Astrocyte (in vitro differentiated cells and primary cell): ENCODE results near the gene PITPNB. TPM values are rescaled to one million over a fixed set of nuclear protein-coding genes. Genes with fewer than 3 reads are reported as not detected.

ENCODE experiments used
- DNase-seq: peaks from one replicate; pipeline ENCODE4 v3.0.0-alpha.2; 2010; ENCODE audit warnings: low read depth
- FAIRE-seq: peaks from 2 replicates; lab custom pipeline; 2011; peaks lifted over from hg19 to GRCh38; lab: Jason Lieb, UNC
- H2AFZ ChIP-seq: 2 replicates; pipeline ENCODE4 v1.6.0; 2012; ENCODE audit warnings: low read depth, low read length, inconsistent platforms
- H3K27ac ChIP-seq: 2 replicates; pipeline ENCODE4 v1.5.1; 2011; ENCODE audit warnings: low read depth, low read length, inconsistent platforms
- H3K27me3 ChIP-seq: 2 replicates; pipeline ENCODE4 v1.6.0; 2011; ENCODE audit warnings: low read length, inconsistent platforms; ENCODE audit not compliant: insufficient read depth
- H3K36me3 ChIP-seq: 2 replicates; pipeline ENCODE4 v1.5.1; 2011; ENCODE audit warnings: low read length, inconsistent platforms; ENCODE audit not compliant: insufficient read depth
- H3K4me1 ChIP-seq: 2 replicates; pipeline ENCODE4 v1.5.1; 2011; ENCODE audit warnings: low read length, inconsistent platforms; ENCODE audit not compliant: insufficient read depth
- H3K4me2 ChIP-seq: 2 replicates; pipeline ENCODE4 v1.6.0; 2012; ENCODE audit warnings: low read length, inconsistent platforms
- H3K4me3 ChIP-seq: 2 replicates; pipeline ENCODE4 v1.5.1; 2011; ENCODE audit warnings: low read depth, mild to moderate bottlenecking, low read length, inconsistent platforms; ENCODE audit not compliant: insufficient read depth
- H3K79me2 ChIP-seq: 2 replicates; pipeline ENCODE4 v1.6.0; 2012; ENCODE audit warnings: mild to moderate bottlenecking, low read length, inconsistent platforms; ENCODE audit not compliant: insufficient read depth
- H3K9ac ChIP-seq: 2 replicates; pipeline ENCODE4 v1.6.0; 2012; ENCODE audit warnings: mild to moderate bottlenecking, low read length, inconsistent platforms
- H3K9me3 ChIP-seq: 2 replicates; pipeline ENCODE4 v1.5.1; 2012; ENCODE audit warnings: low read depth, mild to moderate bottlenecking, low read length, inconsistent platforms; ENCODE audit not compliant: insufficient read depth
- H4K20me1 ChIP-seq: 2 replicates; pipeline ENCODE4 v1.6.0; 2012; ENCODE audit warnings: low read length, inconsistent platforms; ENCODE audit not compliant: insufficient read depth
- H3K27ac Mint-ChIP-seq: one replicate; pipeline ENCODE4 v1.8.0; 2021; ENCODE audit warnings: mild to moderate bottlenecking, mixed read lengths; ENCODE audit not compliant: unreplicated experiment
- H3K27me3 Mint-ChIP-seq: one replicate; pipeline ENCODE4 v1.8.0; 2021; ENCODE audit warnings: low read depth, mixed read lengths; ENCODE audit not compliant: unreplicated experiment
- H3K36me3 Mint-ChIP-seq: one replicate; pipeline ENCODE4 v1.8.0; 2021; ENCODE audit warnings: low read depth, mixed read lengths; ENCODE audit not compliant: unreplicated experiment
- H3K4me1 Mint-ChIP-seq: one replicate; pipeline ENCODE4 v1.8.0; 2021; ENCODE audit warnings: low read depth, mixed read lengths; ENCODE audit not compliant: unreplicated experiment
- H3K4me3 Mint-ChIP-seq: one replicate; pipeline ENCODE4 v1.8.0; 2021; ENCODE audit warnings: mild to moderate bottlenecking, moderate library complexity, mixed read lengths; ENCODE audit not compliant: unreplicated experiment
- H3K9me3 Mint-ChIP-seq: one replicate; pipeline ENCODE4 v1.8.0; 2021; ENCODE audit warnings: mild to moderate bottlenecking, mixed read lengths; ENCODE audit not compliant: unreplicated experiment
- CTCF ChIP-seq: IDR thresholded peaks from 2 replicates; pipeline ENCODE4 v1.5.1; 2011; ENCODE audit warnings: low read depth, mild to moderate bottlenecking, inconsistent platforms, low read length, moderate library complexity; ENCODE audit not compliant: insufficient read depth
- EZH2 ChIP-seq: IDR thresholded peaks from 2 replicates; pipeline ENCODE4 v1.6.1; 2012; ENCODE audit warnings: mild to moderate bottlenecking, low read length, inconsistent platforms; ENCODE audit not compliant: insufficient read depth
- total RNA-seq: library from RNA; stranded (reverse); gene quantifications from 2 replicates; pipeline ENCODE4 v1.2.1, GENCODE V29; 2021

PITPNB gene
- total RNA-seq, 1 donor from 2014 or later = 90.6 TPM

- Histone ChIP-seq H3K9me3 (no peaks in the 10 kb centered on the region), H3K27ac (no peak overlapping the region), H3K4me1 (peaks cover 16% of the 10 kb centered on the region), H2AFZ (no peak overlapping the region), H3K4me2 (no peak overlapping the region), H3K27me3 (no peaks in the 10 kb centered on the region), H3K4me3 (no peak overlapping the region), H3K9ac (no peak overlapping the region), H3K79me2 (peaks cover 35% of the 10 kb centered on the region), H3K36me3 (peaks cover 29% of the 10 kb centered on the region), H4K20me1 (peaks cover 11% of the 10 kb centered on the region)
- no peak for TF ChIP-seq EZH2
- no peak for TF ChIP-seq CTCF
- Mint-ChIP-seq H3K27me3 (no peaks in the 10 kb centered on the region), H3K27ac (no peak overlapping the region), H3K36me3 (peaks cover 6% of the 10 kb centered on the region), H3K4me1 (peaks cover 33% of the 10 kb centered on the region), H3K4me3 (no peak overlapping the region), H3K9me3 (no peaks in the 10 kb centered on the region)
- no peak for DNase-seq
- no peak for FAIRE-seq
Observed at GRCh38 chr22:27863001-27863400, 56.1 kb downstream of the PITPNB start.

- Mint-ChIP-seq H3K4me3 (no peak overlapping the region), H3K4me1 (peaks cover 9% of the 10 kb centered on the region), H3K27me3 (no peaks in the 10 kb centered on the region), H3K9me3 (no peaks in the 10 kb centered on the region), H3K36me3 (peaks cover 9% of the 10 kb centered on the region), H3K27ac (no peak overlapping the region)
- H2AFZ ChIP-seq = no peak overlapping the region
- H3K36me3 ChIP-seq = peaks cover 55% of the 10 kb centered on the region
- peaks cover 25% of the 10 kb centered on the region for H4K20me1 ChIP-seq
- H3K4me3 ChIP-seq = no peak overlapping the region
- peaks cover 41% of the 10 kb centered on the region for H3K79me2 ChIP-seq
- H3K4me2 ChIP-seq = peak overlapping the region; percentile 22
- FAIRE-seq (no peak), DNase-seq (no peak)
- H3K27ac ChIP-seq = no peak overlapping the region
- H3K9ac ChIP-seq = peak overlapping the region; percentile 38
- H3K27me3 ChIP-seq = no peaks in the 10 kb centered on the region
- H3K9me3 ChIP-seq = no peaks in the 10 kb centered on the region
- no peak for TF ChIP-seq EZH2
- TF ChIP-seq CTCF = no peak
- no peaks in the 10 kb centered on the region for H3K4me1 ChIP-seq
Observed at GRCh38 chr22:27859336-27859735, 59.7 kb downstream of the PITPNB start.

- FAIRE-seq (no peak), DNase-seq (no peak)
- H3K36me3 ChIP-seq = peaks cover 53% of the 10 kb centered on the region
- H3K4me1 ChIP-seq = no peaks in the 10 kb centered on the region
- no peak overlapping the region for H3K4me3 ChIP-seq
- H4K20me1 ChIP-seq = peaks cover 26% of the 10 kb centered on the region
- Mint-ChIP-seq H3K4me1 (peaks cover 10% of the 10 kb centered on the region), H3K4me3 (no peak overlapping the region), H3K27me3 (no peaks in the 10 kb centered on the region), H3K9me3 (no peaks in the 10 kb centered on the region), H3K27ac (no peak overlapping the region), H3K36me3 (peaks cover 9% of the 10 kb centered on the region)
- H3K79me2 ChIP-seq = peaks cover 35% of the 10 kb centered on the region
- H3K9ac ChIP-seq = no peak overlapping the region
- TF ChIP-seq EZH2 (no peak), CTCF (no peak)
- H3K27me3 ChIP-seq = no peaks in the 10 kb centered on the region
- H3K4me2 ChIP-seq = no peak overlapping the region
- no peak overlapping the region for H3K27ac ChIP-seq
- no peak overlapping the region for H2AFZ ChIP-seq
- no peaks in the 10 kb centered on the region for H3K9me3 ChIP-seq
Observed at GRCh38 chr22:27858626-27859025, 60.4 kb downstream of the PITPNB start.
